NAMALWA (cell line): ENCODE results near the gene GLT8D1.
"Not testable (repeated sequence)": the region's sequence is repeated elsewhere in the genome, so short reads cannot be mapped to it uniquely, and the experiment has no call there.

Experiments
- DNase-seq: peaks from one replicate; pipeline ENCODE4 v3.0.0-alpha.2; 2015; ENCODE audit warnings: low spot score

Gene GLT8D1

GRCh38 chr3:52705688-52706686, at the start of gene GLT8D1, which contains the start of gene SPCS1:
GLT8D1 (minus strand) TSS chr3:52705791; CDS start chr3:52700460, 5,331 bp downstream.
SPCS1 (plus strand) TSS chr3:52706106; CDS start chr3:52706247, 141 bp downstream.
- peak; percentile 76 for DNase-seq

- DNase-seq, result no peak
Observed at GRCh38 chr3:52754373-52754772, 48.8 kb upstream of the GLT8D1 start.

GRCh38 chr3:52752045-52752660, 46.6 kb upstream of the GLT8D1 start:
- no peak for DNase-seq

GRCh38 chr3:52743721-52744120, 38.1 kb upstream of the GLT8D1 start:
- no peak for DNase-seq

- no peak for DNase-seq
Observed at GRCh38 chr3:52743152-52743551, 37.6 kb upstream of the GLT8D1 start.

- peak; percentile 42 for DNase-seq
Observed at GRCh38 chr3:52742418-52743041, 36.9 kb upstream of the GLT8D1 start.

- no peak for DNase-seq
Observed at GRCh38 chr3:52739730-52740129, 34.1 kb upstream of the GLT8D1 start.

GRCh38 chr3:52733256-52733891, 27.8 kb upstream of the GLT8D1 start:
- no peak for DNase-seq

GRCh38 chr3:52731590-52731989, 26.0 kb upstream of the GLT8D1 start:
- DNase-seq, result no peak

GRCh38 chr3:52730681-52731080, 25.1 kb upstream of the GLT8D1 start:
- no peak for DNase-seq

GRCh38 chr3:52728753-52729152, 23.2 kb upstream of the GLT8D1 start:
- not testable (repeated sequence) for DNase-seq

GRCh38 chr3:52724511-52724910, 18.9 kb upstream of the GLT8D1 start:
- DNase-seq, result no peak

GRCh38 chr3:52723935-52724334, 18.3 kb upstream of the GLT8D1 start:
- DNase-seq, result no peak

GRCh38 chr3:52722491-52722890, 16.9 kb upstream of the GLT8D1 start:
- no peak for DNase-seq

- DNase-seq, result no peak
Observed at GRCh38 chr3:52721730-52722008, 16.1 kb upstream of the GLT8D1 start.

- peak; percentile 32 for DNase-seq
Observed at GRCh38 chr3:52721002-52721729, 15.6 kb upstream of the GLT8D1 start.

GRCh38 chr3:52719618-52720017, 14.0 kb upstream of the GLT8D1 start:
- no peak for DNase-seq

GRCh38 chr3:52715714-52716305, 10.2 kb upstream of the GLT8D1 start:
- DNase-seq, result no peak

GRCh38 chr3:52714335-52715302, 9.0 kb upstream of the GLT8D1 start:
- DNase-seq, result no peak
